GM19351 (cell line): ENCODE measurements around the gene NINJ1.
A peak's percentile ranks its signal among the peaks of the same experiment; 100 is the strongest.
"Not testable (repeated sequence)": the region's sequence is repeated elsewhere in the genome, so short reads cannot be mapped to it uniquely, and the experiment has no call there.

Source experiments
- ATAC-seq: cut with Tn5 transposase; IDR thresholded peaks from one replicate; pipeline ENCODE4 v1.9.1; 2021; ENCODE audit warnings: mild to moderate bottlenecking, moderate library complexity; ENCODE audit not compliant: unreplicated experiment

The NINJ1 gene

DNA sequence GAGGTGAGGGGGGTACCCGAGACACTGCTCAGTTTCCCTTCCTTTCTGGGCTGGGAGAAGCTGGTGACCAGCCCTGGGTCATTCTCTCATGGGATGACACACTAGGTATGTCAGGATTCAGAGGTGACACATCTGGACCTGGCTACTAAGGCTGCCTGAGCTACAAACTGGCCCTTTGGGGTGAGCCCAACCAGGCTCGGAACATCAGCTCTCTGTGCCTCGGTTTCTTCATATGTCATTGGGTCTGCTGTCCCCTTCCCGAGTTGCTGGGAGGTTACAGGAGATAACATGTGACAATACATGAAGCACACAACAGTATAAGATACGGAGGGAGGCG, 26.3 kb downstream of the NINJ1 start:
- ATAC-seq = no peak

DNA sequence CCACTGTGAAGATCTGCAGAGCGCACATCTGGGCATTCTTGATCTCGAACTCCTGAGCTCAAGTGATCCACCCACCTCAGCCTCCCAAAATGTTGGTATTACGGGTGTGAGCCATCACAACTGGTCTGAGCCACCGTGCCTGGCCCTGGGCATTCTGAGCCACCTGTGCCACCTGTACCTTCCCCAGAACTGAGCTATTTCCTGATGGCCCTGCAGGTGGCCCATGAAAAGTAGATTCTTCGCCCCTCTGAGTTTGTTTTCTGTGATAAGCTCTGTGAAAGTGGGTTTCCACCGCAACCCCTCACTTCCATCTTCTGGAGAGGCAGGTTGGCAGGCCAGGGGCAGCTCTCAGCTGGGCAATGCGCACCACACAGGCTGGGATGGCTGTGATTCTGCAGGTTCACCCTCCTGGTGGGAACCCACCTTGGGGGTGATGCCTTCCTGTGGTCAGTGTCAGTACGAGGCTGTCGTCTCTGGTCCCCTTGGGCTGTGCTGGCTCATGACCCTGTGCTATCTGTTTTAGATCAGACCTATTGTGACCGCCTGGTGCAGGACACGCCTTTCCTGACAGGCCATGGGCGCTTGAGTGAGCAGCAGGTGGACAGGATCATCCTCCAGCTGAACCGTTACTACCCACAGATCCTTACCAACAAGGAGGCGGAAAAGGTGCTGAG, 26.8 kb downstream of the NINJ1 start:
- ATAC-seq = no peak

GRCh38 chr9:93105620-93106019, 28.4 kb downstream of the NINJ1 start:
- no peak for ATAC-seq

GRCh38 chr9:93101086-93101485, 33.0 kb downstream of the NINJ1 start:
- not testable (repeated sequence) for ATAC-seq

GRCh38 chr9:93100276-93100636, 33.8 kb downstream of the NINJ1 start:
- ATAC-seq = no peak

- ATAC-seq = no peak
Observed at GRCh38 chr9:93099551-93100275, 34.3 kb downstream of the NINJ1 start.

- ATAC-seq = no peak
Observed at GRCh38 chr9:93098236-93098946, 35.7 kb downstream of the NINJ1 start.

DNA sequence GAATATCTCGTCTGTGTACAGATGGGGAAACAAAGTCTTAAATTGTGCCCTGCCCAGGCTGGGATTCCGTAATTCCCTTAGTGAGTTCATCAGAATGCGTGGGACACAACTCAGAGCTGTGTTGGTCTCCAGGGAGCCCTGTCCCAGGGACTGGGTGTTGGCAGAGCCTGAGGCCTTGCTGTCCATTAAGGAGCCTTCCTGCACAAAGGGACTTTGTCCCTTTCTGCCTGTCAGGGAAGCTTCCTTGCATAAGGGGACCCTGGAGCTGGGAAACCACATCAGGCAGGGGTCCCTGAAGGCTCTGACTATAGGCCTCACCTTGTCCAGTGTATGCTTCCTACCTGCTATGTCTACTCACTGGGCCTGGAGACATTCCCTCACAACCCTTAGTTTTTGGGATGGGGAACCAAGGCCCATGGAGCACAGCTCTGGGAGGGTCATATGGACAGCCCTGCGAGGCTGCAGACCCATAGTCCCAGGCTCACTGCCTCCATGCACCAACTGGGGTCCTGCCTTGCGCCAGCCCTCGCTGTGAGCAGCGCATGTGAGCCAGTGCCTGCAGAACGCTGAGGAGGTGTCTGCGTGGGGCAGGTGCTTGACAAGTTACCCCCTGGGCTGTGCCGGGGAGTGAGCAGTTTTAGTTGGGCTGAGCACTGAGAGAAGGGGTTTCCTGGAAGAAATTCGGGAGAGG, 36.4 kb downstream of the NINJ1 start:
- no peak for ATAC-seq

- no peak for ATAC-seq
Observed at GRCh38 chr9:93096811-93097382, 37.2 kb downstream of the NINJ1 start.

GRCh38 chr9:93096131-93096802, 37.8 kb downstream of the NINJ1 start, which contains the start of gene CARD19:
Gene CARD19 (plus strand): TSS chr9:93096217. CDS start chr9:93096346, 129 bp downstream.
- peak; percentile 44 for ATAC-seq

DNA sequence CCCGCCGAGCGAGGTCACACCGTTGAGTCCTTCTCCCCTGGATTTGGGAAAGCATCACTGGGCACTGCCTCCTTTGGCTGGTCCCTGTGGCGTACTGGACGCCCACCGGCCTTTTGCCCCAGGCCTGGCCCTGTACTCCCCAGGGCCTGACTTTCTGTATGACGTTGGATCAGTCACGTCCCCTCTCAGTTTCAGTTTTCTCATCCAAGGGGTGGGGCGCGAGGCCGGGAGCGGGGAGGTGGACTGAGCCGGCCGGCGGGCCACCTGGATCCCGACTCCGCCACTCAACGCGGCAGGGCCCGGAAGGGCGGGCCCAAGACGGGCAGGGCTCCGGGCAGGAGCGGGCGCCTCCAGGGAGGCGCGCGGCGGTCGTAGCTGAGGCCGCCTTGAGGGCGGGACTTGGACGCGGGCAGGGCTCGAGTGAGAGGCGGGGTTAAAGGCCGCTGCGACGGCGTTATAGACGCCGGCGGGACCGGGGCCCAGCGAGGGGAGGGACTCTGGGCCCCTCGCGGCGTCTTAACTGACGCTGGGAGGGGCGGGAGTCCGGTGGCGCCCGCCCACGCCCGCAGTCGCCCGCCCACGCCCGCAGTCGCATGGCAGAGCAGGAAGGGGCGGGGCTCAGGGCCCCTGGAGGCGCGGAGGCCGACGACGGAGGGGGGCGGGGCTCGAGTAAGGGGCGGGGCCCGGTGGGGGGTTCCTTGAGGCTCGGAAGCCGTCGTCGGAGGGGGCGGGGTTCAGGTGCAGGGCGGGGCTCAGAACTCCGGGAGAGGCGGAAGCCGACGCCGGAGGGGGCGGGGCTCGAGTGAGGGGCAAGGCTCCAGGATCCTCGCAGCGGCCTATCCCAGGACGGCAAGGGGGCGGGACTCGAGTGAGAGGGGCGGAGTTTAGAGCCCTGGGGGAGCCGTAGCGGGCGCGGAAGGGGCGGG, 38.6 kb downstream of the NINJ1 start:
- ATAC-seq = peak; percentile 52

GRCh38 chr9:93094658-93095204, 39.3 kb downstream of the NINJ1 start:
- ATAC-seq = peak; percentile 17

DNA sequence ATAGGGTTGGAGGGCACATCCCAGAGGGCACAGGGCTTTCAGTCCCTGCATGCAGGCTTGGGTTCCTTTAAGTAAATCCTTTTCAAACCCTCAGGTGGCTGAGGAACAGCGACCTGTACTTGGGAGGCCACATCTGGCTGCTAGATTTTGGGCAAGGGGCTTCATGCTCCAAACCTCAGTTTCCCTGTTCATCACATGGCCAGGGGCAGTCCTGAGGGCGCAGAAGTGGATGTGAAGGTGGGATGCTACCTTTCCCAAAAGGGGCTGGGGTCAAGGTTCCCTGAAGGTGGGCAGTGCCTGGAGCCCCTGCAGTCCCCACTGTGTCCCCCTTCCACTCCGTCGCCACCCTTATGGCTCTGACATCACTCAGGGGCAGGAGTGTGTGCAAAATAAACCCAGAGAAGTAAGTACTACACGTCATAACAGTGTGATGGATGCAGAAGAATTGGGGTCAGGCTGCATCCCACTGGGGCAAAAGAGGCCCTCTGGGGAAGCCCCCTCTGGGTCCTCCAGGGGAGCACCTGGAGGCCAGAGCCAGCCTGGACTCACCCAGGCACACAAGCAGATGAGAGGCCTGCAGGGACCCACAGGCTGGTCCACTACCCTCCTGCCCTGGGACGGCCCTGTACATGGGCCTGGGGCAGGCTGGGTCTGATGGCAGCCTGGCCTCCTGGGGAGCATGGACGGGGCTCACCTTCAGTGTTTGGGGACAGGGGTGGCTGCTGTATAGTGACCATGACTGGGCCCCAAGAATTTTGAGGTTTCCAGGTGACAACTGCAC, 40.0 kb downstream of the NINJ1 start:
- ATAC-seq = no peak

DNA sequence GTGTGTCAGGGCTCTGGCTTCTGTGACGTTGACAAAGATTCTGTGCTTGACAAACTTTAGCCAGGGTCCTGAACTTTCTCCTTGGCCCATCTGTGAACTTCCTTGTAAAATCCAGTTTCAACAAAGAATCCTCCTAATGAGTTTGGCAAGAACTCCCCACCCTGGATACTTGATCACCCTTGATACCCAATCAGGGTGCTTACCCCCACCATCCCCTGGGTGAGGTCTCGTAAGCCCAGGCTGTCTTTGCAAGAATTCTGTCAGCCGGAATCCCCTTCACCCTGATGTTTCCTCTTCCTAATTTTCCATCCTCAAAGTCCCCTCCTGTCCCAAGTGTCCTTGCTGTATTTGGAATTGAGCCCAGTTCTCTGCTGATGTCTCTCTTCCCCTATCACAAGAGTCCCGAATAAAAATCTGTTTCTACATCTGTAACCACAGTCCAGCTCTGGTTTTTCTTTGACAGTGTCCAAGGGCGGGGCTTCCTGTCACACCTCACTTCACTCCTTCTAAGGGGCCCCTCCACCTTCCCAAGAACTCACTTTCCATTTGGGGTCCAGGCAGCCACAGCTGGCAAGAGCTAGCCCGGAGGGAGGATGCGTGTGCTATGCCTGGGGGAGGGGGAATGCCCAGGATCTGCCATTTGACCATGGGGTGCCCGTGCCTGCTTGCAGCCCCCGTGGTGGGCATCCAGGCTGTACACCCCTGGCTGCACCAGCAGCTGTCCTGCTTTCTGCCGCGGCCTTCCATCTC, 40.7 kb downstream of the NINJ1 start:
- ATAC-seq = no peak

DNA sequence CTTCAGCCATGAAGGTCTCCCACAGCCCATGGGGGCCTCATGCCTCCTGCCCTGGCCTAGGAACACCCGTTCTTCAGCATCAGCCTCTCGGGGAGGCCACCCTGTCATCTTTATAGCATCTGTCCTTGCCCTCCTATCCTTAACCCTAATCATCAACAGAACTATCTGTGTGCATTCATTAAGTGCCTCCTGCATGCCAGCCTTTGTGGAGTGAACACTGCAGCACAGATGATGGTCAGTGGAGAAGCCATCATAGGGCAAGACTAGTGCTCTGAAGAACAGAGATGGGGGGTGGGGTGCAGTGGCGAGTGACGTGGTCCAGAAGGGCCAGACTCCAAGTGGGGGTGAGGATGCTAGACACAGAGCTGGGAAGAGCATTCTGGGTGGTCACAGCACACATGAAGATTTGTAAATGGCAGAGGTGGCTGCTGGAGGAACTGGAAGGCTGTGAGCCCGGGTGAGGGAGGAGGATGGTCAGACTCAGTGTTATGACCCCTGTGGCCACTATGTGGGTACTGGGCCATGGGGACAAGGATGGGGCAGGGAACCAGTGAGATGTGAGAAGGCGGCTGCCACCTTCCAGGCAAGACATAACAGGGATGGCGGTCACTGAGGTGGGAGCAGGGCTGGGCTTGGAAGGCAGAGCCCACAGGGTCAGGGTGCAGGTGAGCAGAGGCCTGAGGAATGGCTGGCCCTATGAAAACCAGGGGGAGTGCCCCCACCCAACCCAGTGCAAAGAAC, 41.6 kb downstream of the NINJ1 start:
- no peak for ATAC-seq

- ATAC-seq = no peak
Observed at GRCh38 chr9:93091453-93092081, 42.5 kb downstream of the NINJ1 start.

- ATAC-seq = no peak
Observed at GRCh38 chr9:93091056-93091452, 43.0 kb downstream of the NINJ1 start.
